ENCODE results near the gene CDH12.

GRCh38 chr5:21918451-21918850, 934.7 kb downstream of the CDH12 start:
- TF ChIP-seq MAX (IDR thresholded peaks at IDR 0.05) = no peak
- no peak for TF ChIP-seq CTCF (IDR thresholded peaks at IDR 0.05; ENCODE audit: low read depth, low read length, missing input control)
- TF ChIP-seq RXRA (IDR thresholded peaks at IDR 0.05) = no peak
- TF ChIP-seq GABPA (IDR thresholded peaks at IDR 0.05 in 1 of 2, conservative IDR thresholded peaks at IDR 0.05 in 1 of 2) = no peak
- no peak for TF ChIP-seq FOXA1 (IDR thresholded peaks at IDR 0.05)
- no peak for TF ChIP-seq ZBTB33 (IDR thresholded peaks at IDR 0.05)
- TF ChIP-seq YY1 (IDR thresholded peaks at IDR 0.05) = no peak
